ENCODE measurements around the gene PCGF2.
"Not testable (repeated sequence)": the region's sequence is repeated elsewhere in the genome, so short reads cannot be mapped to it uniquely, and the experiment has no call there.

Gene PCGF2

DNA sequence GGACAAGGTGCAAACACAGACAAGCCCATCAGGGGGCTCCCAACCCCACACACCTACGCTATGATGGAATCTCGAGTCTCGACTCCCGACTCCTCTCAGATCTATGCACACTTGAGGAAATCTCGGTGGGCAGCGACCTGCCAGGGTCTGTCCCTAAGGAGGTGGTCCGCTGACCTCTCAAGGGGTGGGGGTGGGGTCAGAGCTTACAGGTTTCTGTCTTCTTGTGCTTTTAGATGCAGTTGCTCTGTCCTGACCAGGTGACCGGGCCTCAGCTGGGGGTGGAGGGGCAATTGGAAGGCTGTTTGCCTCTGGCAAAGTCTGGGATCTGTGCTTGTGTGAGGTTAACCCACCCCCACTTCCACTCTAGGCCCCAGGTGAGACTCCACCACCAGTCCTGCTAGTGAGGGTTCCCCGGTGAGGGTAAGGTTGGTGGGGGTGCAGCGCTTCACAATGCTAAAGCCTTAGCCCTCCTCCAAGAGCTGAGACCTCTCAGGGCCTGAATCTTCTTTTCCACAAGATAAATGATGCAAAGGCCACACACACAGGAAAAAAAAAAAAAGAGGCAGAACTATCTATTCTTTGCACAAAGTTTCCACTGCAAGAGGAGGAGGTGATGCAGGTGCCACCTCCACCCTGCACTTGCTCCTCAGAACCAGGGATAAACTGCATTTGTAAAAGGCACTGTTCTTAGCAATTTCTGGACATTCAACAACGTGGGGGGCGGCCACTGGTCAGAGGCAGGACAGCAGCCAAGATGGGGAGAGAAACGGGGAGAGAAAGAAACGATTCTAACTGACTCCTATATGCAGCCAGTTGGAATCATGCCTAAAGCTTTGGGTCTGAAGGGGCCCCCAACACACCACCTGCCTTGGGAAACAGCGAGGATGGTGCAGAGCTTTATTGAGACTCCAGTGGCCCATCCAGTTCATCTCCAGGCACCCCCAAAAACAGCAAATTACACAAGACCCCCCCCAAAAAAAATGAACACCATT, 13.9 kb downstream of the PCGF2 start:
- DNase-seq: no peak

DNA sequence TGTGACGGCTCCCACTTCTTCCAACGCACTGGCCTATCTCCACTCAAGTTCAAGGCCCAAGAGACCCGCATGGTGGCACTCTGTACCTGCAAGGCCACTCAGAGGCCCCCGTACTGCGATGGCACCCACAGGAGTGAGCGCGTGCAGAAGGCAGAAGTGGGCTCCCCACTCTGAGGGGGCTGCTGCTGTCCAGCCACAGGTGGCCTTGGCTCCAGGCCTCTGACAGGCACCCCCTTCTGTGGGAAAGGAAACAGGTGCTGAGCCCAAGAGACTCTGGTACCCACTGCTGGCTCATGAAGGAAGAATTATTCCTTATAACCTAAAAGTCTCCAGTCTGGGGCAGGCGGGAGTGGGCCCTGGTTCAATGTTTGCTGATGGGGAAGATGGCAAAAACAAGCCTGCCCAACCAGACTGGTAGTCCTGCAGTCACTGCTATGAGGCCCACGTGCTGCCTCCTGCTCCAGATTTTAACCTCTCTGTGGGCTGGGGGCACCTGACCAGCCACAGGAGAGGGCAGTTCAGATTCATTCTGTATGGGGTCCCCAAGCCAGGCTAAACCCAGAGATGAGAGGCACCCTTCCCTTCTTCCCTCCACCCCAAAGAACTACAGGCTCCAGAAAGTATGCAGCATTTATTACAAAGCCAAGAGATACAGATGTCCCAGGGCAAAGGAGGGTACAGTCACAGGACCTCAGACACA, 14.7 kb downstream of the PCGF2 start:
- DNase-seq: no peak

DNA sequence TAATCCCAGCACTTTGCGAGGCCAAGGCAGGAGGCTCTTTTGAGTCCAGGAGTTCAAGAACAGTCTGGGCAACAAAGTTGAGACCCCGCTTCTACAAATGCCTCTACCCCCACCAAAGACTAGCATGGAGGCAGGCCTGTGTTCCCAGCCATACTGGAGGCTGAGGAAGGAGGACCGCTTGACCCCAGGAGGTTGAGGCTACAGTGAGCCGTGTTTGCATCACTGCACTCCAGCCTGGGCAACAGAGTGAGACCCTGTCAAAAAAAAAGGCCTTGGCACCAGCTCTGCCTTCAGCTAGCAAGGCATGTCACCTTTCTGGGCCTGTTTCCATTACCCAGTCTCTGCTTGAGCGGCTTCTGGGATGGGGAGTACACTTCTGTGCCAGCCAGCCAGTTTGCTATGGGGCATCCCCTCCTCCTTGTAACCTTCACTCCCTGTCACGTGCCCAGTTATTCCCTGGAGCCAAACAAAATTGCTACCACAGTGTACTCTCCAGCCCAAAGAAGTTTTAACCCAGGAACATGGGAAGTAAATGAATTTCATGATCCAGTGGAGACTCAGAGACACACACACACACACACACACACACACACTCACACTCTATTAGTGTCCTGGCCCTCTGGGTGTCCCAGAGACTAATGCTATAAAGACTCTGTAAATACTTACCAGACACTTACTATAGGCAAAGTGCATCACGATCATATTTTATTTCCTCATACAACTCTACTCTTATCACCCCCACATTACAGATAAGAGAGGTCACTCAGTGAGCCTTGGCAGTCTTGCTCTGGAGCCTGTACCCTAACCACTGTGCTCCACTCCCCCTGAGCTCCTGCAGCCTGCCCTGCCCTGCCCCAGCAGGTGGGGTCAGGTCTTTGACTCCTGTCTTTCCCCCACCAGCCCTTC, 15.5 kb downstream of the PCGF2 start:
- no peak for DNase-seq

DNA sequence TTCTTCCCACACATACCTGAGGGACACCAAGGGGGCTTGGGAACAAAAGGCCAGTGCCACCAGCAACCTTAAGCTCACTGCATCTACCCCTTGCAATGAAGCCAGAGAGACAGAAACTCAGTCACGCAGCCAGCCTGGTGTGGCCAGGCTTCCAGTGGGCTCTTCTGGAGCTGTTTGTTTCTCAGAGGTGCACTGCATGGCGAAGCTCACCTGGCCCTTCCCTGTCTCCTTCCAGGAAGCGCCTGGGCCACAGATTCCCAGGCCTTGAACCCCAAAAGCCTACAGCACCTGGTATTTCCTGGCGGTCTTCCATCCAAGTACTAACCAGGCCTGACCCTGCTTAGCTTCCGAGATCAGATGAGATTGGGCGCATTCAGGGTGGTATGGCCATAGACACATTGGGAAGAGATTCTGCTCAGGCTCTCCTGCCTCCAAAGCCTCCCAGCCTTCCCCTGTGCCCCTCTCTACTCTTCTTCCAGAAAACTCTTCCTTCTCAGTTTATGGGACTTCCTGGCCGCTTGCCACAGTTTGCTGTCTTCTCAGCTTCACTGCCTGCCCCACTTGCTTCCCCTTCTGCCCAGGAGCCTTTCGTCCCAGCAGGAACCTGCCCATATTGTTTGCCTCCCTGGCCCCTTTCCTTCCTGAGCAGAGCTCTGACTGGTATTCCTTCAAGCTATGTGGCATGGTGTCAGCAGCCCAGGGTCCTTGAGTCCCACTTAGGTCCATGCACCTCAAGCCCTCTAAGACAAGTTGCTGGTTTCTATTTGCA, 16.4 kb downstream of the PCGF2 start:
- no peak for DNase-seq

DNA sequence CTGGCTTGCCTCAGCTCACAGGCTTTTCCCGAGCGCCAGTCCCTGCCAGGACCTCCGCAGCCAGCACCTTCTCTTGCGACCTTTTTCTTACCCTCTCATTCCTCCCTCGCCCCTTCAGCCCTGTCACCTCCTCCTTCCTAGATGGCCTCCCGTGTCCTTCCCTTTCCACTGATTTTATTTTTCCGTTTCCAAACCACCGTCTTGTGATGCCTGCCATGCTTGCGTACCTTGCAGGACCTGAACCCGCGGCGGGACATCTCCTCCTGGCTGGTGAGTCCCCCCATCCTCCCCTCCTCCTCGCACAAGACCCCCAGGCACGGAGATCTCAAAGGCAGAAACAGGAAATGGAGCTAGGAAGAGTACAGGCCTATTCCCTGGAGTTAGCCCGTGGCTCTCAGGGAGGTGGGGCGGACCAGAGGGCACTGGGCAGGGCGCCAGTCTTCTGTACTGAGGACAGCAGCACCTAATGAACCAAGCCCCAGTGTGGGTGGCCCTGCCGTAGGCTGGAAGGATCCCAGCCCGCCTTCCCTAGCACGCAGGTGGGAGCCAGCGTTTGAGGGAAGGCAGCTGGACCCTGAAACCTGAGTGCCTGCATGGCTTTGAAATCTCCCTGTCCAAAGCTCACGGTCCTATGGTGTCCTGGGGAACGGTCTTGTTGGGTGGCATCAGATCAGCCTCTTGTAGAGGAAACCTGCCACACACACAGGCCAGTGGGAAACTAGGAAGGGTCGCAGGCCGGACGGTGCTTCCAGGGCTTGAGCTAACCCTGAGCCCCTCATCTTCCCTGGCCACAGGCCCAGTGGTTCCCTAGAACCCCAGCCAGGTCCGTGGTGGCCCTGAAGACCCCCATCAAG, 17.4 kb downstream of the PCGF2 start:
- peak; percentile 64 for DNase-seq

DNA sequence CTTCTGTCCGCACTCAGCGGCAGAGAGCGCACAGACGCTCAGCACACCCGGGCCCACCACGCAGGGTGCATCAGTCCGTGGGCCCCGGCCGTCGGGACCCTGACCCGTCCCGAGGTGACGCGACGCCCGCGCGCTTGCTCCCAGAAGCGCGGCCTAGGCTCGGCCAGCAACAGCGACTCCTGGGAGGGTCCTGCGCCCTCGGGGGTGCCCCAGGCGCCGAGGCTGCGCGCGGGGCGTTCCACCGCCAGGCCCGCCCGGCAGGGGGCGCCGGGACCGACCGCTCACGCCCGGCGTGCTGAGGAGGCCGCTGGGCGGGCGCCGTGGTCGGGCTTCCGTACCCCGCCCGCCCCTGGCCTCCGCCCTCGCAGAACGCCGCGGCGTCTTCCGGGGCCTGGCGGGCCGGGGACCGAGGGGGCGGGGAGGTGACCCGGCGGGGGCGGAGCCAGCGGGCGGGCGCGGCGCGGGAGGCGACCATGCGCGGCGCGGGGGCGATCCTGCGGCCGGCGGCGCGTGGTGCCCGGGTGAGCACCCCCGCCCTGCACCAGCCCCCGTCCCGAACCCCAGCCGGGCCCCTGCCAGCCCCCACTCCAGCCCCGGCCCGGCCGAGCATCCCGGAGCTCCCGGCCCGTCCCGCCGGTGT, 18.1 kb downstream of the PCGF2 start, which contains the start of gene CISD3:
TSS of gene CISD3 (plus strand) at position 456 of the 640 bp plus-strand sequence. CDS start at position 474, 18 bp downstream.
- DNase-seq: peak; percentile 85

DNA sequence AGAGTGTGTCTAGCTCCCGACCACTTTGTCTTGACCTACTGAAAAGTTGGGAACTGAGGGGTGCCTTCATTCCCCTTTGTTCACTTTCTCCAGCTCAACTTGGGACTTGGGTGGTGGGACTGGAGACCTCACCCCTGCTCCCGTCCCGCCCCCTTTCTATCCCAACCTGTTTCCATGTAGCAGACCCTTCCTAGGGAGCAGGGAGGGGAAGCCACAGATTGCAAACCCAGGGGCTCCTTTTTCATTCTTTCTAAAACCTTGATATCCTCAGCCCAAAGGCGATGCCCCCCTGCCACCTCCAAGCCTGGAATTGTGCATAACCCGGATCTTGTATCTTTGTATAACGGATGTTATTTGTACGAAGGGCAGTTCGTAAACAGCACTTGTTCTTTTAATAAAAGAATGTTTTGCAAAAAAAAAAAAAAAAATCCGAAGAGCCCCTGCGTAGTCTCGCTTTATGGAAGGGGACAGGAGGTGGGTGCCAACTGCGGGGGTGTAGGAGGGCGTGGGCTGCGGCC, 18.7 kb downstream of the PCGF2 start:
- no peak for DNase-seq

DNA sequence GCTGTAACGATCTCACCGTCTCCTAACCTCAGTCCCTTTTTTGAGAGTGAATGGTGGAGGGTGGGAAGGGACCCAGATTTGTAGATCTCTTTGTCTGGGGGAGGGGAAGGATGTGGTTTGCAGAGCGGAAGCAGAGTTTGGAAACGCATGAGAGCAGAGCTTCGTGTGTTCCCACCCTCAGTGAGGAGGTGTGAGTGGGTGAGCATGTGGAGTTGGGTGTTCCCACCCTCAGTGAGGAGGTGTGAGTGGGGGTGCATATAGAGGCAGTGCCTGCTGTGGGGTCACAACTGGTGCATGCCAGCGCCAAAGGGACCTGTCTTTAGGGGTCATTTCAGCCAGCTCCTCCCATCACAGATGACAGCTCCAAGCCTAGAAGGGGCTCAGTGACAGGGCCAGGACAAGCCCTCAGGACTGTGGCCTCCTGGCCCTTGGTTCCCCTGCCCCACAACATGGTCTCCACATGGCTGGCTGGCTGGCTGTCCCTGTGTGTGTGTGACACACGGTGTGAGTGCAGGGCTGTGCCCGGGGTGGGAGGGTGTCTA, 19.8 kb downstream of the PCGF2 start:
- DNase-seq: no peak

DNA sequence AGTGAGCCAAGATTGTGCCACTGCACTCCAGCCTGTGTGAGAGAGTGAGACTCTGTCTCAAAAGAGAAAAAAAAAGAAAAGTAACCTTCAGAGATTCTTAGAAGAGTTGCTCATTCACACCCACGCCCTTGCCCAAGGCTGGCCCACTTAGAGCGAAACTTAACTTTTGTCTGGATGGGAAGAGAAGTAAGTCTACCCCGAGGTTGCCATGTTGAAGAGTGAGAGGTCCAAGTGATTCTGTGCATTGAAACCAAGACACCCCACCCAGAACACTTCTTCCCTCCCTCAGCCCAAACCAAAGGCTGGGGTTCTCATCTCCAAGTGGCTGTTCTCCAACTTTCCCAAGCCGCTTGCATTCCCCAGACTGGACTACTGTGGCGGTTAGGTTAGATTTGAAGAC, 20.4 kb downstream of the PCGF2 start:
- no peak for DNase-seq

DNA sequence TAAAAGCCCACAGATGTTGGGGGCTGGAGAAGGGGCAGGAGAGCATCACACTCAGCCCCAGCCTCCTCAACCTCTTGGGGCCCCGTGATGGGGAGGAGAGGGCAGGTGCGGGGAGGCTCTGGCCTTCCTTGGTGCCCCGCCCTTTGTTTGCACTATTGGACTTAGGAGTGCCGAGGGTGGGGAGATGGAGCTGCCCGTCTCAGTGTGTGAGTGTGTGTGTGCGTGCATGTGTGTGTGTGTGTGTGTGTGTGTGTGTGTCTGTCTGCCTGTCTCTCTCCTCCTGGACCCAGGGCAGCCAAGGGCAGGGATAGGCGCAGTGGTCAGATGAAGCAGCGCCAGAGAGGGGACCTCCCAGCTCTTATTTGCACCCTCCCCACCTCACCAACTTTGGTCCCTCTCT, 22.0 kb downstream of the PCGF2 start:
- DNase-seq: not testable (repeated sequence)

DNA sequence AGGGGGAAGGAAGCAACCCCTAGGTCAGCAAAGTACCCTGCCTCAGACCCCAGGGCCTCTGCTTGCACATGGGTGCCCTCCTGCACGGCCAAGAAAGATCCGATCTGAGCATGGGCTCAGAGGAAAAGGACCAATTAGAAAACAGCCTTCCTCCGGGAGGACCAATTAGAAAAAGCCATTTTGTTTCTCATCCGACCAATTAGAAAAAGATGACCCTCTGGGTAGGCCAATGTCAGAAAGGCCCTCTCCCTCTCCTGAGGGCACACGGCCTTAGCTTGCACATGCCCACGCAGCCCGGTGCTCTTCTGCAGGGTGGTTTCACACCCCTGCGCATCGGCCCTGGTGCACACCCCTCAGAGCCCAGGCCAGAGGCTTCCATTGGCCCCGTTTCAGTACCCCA, 23.1 kb downstream of the PCGF2 start:
- DNase-seq: no peak

DNA sequence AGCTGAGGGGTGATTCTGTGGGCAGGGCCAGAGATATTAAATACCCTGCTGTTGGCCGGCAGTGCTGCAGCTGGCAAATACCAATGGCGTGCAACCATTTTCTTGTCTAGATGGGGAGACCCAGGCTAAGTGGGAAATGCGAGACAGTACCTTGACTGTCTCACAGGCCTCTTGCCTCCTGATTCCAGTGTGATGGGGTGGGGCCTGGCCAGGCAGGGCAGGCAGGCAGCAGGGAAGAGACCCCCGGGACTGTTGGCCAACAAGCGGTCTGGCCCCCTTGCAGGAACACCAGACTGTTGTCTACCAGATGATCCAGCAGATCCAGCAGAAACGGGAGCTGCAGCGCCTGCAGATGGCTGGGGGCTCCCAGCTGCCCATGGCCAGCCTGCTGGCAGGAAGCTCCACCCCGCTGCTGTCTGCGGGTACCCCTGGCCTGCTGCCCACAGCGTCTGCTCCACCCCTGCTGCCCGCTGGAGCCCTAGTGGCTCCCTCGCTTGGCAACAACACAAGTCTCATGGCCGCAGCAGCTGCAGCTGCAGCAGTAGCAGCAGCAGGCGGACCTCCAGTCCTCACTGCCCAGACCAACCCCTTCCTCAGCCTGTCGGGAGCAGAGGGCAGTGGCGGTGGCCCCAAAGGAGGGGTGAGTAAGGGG, 23.7 kb downstream of the PCGF2 start:
- no peak for DNase-seq

DNA sequence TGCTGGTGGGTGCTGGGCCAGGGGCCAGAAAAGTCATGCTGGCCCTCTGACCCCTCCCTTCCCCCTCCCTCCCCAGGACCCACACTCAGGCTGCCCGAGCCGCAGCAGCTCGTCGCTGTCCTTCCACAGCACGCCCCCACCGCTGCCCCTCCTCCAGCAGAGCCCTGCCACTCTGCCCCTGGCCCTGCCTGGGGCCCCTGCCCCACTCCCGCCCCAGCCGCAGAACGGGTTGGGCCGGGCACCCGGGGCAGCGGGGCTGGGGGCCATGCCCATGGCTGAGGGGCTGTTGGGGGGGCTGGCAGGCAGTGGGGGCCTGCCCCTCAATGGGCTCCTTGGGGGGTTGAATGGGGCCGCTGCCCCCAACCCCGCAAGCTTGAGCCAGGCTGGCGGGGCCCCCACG, 26.3 kb downstream of the PCGF2 start:
- no peak for DNase-seq

DNA sequence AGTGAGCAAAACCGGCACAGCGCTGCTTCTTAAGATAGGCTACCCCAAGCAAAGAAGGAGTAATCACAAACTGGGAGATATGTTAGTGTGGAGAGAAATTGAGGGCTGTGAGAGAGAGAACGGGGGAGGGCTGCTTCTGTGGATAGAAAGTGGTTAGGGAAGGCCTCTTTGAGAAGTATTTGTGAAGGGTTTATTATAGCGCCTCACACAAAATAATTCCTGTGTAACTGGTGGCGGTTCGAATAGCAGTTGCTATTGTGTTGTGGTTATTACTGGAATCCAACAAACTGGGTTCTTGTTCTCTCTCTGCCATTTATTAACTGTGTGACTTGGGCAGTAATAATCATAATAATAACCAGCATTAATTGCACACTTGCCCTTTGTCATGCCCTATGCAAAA, 27.2 kb downstream of the PCGF2 start:
- DNase-seq: no peak

DNA sequence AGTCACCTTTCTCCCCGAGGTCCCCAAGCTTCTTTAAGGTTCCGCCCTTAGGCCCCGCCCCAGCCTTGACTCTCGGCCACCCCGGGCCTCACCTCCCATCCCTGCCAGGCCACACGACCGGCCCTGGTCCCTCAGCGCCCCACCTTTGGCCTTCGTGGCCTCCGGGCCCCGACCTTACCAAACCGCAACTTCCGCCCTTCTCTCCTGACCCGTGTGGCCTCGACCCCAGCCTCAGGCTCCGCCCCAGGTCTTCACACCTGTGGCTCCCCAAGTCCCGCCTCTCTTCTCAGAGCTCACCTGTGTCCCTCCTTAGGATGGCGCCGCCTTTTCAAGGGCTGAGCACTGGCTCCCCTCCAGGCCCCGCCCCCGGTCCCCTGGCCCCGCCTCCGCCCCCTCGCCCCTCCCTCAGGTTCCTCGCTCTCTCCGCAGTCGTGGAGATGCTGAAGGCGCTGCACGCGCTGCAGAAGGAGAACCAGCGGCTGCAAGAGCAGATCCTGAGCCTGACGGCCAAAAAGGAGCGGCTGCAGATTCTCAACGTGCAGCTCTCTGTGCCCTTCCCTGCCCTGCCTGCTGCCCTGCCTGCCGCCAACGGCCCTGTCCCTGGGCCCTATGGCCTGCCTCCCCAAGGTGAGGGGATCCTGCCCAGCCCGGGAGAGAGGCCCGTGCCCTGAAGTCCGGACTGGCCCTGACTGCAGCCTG, 28.0 kb downstream of the PCGF2 start:
- no peak for DNase-seq

DNA sequence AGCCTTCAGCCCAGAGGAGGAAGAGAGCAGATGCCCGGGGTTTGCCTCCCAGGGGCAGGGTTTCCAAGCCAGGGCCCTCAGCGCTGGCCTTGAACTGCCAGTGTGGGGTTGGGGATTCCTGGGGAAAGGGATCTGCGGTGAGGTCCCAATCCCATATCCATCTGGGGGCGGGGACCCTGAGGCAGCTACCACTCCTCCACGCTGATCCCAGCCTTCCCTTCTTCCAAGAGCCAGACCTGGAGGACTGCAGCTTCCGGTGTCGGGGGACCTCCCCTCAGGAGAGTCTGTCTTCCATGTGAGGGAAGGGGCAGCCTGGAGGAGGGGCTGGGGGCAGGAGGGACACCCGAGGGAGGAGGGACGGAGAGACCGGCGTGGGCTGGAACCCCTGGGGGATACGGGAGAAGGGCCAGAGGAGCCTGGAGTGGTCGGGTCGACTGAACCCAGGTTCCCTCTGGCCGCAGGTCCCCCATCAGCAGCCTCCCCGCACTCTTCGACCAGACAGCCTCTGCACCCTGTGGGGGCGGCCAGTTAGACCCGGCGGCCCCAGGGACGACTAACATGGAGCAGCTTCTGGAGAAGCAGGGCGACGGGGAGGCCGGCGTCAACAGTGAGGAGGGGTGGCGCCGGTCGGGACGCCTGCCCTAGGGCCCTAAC, 28.7 kb downstream of the PCGF2 start:
- no peak for DNase-seq

DNA sequence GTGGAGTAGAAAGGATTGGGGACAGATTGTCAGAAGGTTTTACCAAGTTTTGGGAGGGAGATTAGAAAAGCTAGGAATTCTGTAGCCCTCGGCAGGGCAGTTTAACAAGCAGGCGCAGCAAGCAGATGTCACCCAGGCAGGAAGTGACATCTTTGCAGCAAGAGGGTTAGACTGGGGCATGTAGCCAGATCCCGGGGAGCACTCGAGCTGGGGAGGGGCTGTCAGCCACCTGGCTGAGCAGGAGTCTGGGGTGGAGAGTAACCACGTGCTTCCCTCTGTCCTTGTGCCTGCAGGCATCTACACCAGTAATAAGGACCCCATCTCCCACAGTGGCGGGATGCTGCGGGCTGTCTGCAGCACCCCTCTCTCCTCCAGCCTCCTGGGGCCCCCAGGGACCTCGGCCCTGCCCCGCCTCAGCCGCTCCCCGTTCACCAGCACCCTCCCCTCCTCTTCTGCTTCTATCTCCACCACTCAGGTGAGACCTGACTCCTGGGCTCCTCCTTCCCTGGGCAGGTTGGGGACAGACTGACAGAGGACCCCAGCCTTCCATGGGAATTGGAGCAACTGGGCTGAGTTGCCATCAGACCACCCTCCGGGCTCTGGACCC, 30.9 kb downstream of the PCGF2 start:
- no peak for DNase-seq

Measured in NCI-H146 (cell line).